SKM-1 treated with dmso at 0.1 percent for 144 hours (cell line): ENCODE data around the gene MYO1G.

Experiments used
- DNase-seq: peaks from one replicate; lab custom pipeline; 2025; ENCODE audit not compliant: unreplicated experiment; lab: John Stamatoyannopoulos, UW

MYO1G gene

DNA sequence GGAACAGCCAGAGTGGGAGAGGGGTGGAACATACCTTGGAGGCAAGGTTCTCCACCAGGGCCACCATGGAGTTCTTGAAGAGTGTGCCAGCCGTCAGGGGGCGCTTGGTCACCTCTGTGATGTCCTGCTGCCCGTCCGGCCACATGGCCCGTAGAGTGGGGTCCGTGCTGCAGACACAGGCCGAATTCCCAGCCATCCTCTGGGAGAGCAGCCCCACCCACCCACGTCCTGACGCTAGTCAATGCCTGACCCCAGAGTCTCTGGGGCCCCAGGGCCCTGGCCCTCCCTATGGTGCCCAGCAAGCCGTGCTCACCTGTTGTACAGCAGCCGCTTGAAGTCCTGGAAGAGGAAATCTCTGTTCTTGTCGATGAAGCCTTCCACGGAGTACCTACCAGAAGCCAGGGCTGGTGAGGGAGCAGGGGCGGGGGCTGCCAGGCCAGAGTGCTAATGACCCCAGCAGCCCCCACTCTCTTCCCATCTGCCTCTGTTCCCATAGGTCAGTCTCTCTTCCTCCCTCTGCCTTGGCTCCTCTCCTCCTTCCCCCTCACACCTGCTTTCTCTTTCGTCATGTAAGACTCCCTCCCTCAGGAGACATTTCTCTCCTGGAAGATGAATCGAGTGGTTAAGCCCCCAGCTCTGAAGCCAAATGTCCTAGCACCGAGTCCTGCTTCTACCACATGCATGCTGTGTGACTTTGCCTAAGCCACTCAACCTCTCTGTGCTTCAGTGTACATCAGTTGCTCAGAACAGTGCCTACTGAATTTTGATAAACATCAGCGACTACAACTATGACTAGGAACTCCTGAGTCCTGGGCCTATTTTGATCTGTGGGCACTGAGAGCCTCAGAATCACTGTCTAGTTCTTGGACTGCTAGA, 11.0 kb downstream of the MYO1G start:
- no peak for DNase-seq

- DNase-seq, result no peak
Observed at GRCh38 chr7:44966731-44967538, 11.9 kb downstream of the MYO1G start.

DNA sequence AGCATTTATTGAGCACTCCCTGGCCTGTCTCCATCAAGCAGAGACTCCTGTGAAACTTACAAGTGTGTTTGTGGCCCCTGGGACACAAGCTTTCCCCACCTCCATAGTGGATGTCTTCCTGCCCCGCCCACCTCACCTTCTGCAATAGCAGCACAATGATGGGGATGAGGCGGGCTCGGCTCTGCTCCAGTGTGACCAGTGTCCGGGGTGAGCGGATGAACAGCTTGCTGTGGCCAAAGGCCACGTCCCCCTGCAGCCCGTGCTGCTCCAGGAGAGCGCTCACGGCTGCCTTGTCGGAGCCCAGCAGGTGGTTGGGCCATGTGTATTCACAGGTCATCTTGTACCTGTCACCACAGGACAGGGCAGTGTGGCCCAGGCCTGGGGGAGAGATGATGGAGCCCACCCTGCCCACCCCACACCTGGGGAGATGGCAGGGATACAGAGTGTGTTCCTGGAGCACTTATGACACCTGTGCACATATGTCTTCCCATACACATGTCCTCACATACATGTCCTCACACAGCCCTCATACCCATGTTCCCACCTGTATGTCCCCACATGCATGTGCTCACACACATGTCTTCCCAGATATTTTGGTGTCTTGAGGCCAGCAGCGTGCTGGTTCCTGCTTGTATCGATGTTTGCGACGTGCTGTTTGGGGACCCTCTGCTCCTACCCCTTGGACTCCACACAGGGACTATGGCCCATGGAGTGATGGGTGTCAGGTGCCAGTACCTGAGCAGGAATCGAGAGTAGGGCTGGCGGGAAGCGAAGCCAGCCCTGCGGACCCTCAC, 12.7 kb downstream of the MYO1G start:
- no peak for DNase-seq

- DNase-seq, result no peak
Observed at GRCh38 chr7:44965441-44965903, 13.3 kb downstream of the MYO1G start.

DNA sequence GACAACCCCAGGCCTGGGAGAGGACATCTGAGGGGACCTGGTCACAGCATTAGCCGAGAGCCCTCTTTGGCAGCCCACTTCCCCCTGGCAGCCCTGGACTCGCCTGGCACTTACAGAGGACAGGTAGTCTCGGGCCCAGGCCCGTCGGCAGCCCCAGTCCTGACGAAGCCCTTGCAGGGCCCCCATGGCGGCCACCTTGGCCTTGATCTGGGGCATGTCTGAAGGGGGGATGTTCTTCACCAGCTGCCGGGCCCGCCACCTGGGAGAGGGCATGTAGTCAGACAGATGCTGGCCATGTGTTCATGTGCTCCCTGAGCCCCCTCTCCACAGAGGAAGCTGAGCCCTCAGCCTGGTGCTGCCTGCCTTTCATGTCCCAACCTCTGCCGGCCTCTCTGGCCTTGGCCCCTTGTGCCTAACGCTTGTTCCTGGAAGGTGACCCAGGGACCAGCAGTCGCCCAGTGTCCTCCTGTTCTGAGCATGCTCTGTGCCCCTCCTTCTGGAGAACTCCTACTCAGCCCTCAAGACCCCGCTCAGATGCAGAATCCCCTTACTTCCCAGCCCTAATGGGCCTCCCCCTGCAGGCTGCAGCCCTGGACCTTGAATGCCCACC, 13.9 kb downstream of the MYO1G start:
- DNase-seq, result no peak

DNA sequence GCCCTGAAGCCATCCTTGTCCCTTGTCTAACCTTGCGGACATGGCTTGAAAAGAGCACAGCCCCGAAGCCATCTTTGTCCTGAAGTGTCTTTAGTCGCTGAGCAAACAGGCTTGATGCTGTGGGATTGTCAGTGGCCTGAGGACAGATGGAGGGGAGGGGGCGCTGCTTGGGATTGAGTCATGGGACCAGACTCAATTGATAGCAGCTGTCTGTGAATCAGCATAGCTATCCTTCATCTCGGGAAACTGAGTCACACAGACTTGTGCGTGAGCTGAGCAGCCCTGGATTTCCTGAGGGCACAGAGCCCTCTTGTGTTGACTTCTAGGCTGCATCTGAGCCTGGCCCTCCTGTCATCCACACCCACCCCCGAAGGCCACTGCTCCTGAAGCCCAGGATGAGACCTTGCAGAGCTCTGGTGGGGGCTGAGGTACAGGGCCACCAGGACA, 14.4 kb downstream of the MYO1G start:
- DNase-seq, result no peak

DNA sequence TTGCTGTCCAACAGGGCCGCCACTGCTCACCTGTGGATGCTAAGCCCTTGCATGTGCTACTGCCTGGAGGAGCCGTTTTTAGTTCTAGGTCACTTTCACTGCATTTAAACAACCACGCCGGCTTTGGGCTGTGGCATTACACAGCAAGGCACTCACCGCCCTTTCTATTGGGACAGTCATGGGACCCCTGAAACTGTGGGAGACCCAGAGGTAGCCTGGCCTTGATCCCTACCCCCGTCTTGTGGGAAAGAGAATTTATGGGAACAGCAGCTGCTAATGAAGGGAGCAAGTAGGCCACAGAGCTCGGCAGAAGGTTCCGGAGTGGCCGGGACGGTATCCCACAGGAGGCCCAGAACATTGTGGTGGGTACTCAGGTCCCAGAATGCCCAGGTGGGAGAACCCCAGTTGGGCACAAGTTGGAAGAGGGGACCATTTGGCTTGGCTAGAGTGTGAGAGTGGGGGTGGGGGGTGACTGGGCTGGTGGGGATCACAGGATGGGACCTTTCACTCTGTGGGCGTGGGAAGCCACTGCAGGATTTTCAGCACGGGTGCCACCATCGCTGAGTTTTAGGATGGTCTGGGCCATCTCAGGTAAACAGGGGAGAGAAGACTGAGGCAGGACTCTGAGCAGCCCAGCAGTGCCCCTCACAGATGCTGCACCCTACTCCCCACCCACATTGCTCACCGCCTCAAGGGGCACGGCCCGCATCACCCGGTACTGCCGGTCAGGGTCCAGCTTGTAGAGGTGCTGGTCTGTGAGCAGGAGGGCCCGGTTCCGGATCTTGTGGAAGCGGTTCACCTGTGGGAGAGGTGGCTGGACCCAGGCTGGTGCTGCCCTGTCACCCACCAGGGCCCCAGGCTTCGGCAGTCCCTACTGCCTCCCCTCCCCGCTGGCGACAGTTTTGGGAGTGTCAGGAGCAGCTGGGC, 15.2 kb downstream of the MYO1G start:
- no peak for DNase-seq

GRCh38 chr7:44962483-44963251, 16.1 kb downstream of the MYO1G start:
- no peak for DNase-seq

DNA sequence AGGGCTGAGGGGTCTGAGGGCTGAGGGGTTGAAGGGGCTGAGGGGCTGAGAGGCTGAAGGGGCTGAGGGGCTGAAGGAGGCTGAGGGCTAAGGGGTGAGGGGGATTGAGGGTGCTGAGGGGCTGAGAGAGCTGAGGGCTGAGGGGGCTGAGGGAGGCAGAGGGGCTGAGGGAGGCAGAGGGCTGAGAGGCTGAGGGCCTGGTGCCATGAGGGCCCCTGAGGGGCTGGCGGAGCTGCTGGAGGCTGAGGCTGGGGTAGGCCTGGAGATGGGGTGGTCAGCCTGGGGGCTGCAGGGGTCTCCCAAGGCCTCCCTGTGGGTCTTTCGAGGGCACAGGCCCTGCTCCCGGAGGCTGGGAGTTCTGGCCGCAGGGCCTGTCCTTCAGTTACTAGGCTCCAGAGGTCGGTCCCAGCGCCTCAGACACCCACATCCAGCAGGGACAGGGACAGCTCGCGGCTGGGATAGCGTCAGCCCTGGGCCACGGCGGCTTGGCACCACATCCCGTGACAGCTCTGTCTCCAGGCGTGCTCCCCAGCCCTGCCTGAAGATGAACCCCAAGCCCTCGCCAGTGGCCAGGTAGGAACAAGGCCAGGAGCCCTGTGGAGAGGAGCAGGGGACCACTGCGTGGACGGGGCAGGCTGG, 16.9 kb downstream of the MYO1G start:
- DNase-seq, result no peak

- DNase-seq, result no peak
Observed at GRCh38 chr7:44960011-44960580, 18.7 kb downstream of the MYO1G start.

GRCh38 chr7:44959433-44959951, 19.3 kb downstream of the MYO1G start:
- DNase-seq, result peak; percentile 25

- DNase-seq, result no peak
Observed at GRCh38 chr7:44958645-44959344, 20.0 kb downstream of the MYO1G start.

GRCh38 chr7:44956157-44956766, 22.6 kb downstream of the MYO1G start:
- no peak for DNase-seq

GRCh38 chr7:44955733-44956132, 23.1 kb downstream of the MYO1G start:
- no peak for DNase-seq

- DNase-seq, result no peak
Observed at GRCh38 chr7:44953156-44953555, 25.7 kb downstream of the MYO1G start.

DNA sequence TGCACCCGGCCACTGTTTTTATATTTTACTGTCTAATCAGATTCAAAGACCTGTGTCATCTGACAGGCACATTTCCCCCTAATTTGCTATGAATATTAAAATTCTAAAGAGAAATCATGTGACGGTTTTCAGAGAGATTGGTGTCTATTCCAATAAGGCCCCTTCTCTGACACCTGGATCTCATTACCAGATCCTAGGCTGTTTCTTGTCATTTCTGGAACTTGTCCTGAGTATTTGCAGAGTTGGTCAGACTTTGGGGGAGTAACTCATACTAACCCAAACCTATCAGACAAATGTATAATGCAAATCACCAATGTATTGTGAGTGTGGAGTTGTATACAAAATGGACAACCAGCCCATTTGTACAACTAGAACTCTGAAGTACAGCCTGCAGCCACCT, 29.5 kb downstream of the MYO1G start:
- DNase-seq, result no peak

DNA sequence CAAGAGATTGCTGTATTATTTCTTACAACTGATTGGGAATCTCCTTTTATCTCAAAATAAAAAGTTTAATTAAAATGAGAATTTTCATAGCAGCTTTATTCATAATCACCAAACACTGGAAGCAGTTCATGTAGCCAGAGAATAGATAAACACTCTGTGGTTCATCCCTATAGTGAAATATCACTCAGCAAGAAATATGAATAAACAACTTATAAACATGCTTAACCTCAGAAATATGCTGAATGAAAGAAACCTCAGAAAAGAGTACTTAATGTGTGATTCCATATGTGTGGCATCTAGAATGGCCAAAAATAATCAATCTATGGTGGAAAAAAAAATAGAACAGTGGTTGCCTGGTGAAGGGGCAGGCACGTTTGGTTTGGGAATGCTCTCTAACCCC, 33.3 kb downstream of the MYO1G start:
- DNase-seq, result no peak
